T-helper 2 cell treated with Interferon-gamma antibody and Interleukin-4, amounts not matched to agents 100 ng/mL and 5 ng/mL, for 36 hours (primary cell): ENCODE measurements around the gene SSTR5. TPM values are rescaled to one million over a fixed set of nuclear protein-coding genes. Genes with fewer than 3 reads are reported as not detected.

Experiments
- intact Hi-C: fragments of 100-400 bp; cut with micrococcal nuclease; formaldehyde crosslinking; loops from one replicate; pipeline ENCODE4 v1.15.1; 2023
- total RNA-seq: library from RNA; stranded (reverse); gene quantifications from 2 replicates; pipeline ENCODE4 v1.2.3, GENCODE V29; 2022

SSTR5 gene
- total RNA-seq, 1 donor from 2014 or later, result not detected

DNA sequence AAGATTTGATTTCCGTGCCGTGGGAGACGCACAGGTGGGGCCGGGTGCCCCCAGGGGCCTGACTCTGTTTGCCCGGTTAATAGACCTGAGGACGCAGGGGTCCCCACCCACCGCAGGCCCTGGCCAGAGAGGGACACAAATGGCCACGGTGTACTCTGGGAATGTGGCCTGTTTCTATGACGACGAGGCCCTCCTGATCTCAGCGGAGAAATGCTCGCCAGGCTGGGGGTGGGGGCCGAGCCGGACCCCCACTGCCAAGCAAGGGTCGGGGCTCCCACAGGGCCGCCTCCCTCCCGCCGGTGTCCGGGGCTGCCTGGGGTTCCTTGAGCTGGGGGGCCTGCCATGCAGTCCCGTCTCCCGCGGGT, 48.0 kb downstream of the SSTR5 start:
- intact Hi-C loops, result no loop called here

GRCh38 chr16:1121009-1121408, 48.5 kb downstream of the SSTR5 start:
- intact Hi-C loops, result no loop called here

- intact Hi-C loops, result no loop called here
Measured at GRCh38 chr16:1121601-1122397, 49.3 kb downstream of the SSTR5 start.

DNA sequence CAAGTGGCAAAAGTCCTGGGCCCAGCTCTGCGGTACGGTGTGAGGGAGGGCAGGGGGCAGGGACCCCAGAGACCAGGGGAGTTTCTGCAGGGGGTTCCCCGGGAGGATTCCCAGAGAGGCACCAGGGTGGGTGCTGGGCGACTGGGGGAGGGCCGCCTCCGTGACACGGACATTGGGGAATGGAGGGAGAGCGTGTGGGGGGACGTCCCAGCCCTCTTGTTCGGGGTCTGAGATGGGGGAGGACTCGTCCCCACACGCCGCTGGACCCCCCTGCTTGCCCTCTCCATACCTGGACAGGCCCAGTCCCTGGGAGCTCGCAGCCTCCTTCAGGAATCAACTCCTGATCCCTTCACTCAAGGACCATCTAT, 49.8 kb downstream of the SSTR5 start:
- intact Hi-C loops, result no loop called here

DNA sequence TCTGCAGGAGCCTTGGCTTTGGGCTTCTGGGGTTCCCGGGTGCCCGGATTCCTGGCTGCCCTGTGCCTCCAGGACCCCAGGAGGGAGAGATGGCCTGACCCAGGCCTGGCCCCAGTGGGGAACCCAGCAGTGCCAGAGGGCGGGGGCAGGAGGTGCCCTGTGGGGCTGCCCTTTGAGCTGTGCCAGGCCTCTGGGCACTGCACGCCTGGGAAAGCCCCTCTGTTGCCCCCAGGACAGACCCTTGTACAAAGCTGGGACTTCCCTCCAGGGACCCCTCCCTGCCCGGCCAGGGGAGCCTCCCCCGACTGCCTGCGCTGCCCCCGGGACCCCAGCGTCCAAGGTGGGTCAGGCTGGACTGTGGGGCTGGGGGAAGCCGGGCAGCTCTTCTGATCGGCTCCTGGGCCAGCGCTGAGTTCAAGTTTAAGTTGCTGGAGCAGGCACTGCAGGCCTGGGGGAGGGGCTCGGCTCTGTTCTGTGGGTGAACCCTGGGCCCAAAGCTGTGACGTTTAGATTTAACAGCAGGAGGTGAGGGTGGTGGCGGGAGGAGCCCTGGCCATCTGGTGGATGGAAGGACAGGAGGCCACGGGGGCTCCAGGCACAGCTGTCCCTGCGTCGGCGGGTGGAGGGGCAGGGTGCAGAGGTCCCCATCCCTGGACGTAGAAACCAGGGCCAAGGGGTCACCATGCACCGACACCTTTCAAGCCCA, 51.1 kb downstream of the SSTR5 start:
- intact Hi-C loops, result no loop called here

- intact Hi-C loops, result no loop called here
Measured at GRCh38 chr16:1124291-1124690, 51.7 kb downstream of the SSTR5 start.

DNA sequence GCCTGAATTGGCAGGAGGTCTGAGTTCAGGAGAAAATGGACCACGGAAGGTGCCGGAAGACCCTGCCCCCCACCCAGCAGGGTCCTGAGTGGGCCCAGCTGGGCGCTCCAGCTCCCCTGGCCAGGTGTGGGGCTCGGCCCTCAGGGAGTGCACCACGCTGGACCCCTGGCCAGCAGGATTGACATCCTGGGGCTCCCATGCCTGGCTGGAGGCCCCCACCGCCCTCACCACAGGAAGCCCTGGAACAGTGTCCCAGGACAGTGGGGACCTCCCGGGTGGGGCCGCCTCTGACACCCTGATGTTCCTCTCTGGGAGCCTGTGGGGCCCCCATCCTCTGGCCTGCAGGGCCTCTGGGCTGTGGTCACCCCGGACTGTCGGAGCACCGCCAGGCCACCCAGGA, 52.2 kb downstream of the SSTR5 start:
- intact Hi-C loops, result no loop called here

GRCh38 chr16:1125471-1125870, 52.9 kb downstream of the SSTR5 start:
- intact Hi-C loops, result no loop called here

- intact Hi-C loops, result no loop called here
Measured at GRCh38 chr16:1126044-1126443, 53.5 kb downstream of the SSTR5 start.

- intact Hi-C loops, result no loop called here
Measured at GRCh38 chr16:1126586-1126985, 54.0 kb downstream of the SSTR5 start.

DNA sequence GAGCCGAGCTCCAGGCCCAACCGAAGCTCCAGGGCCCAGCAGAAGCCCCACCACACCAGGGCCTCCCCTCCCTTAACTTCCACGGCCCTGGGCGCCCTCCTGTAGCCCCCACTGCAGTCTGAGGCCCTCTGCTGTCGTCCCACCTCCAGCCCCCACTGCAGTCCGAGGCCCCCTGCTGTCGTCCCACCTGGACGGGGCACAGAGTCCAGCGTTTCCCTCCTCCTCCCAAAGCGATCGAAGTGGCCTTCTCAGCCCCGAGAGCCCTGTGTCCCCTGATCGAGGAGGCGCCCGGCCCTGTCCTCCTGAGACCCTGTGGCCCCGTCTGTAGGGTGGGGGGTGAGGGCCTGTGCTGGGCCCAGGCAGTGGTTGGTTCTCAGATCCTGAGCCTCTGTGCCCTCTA, 54.6 kb downstream of the SSTR5 start:
- intact Hi-C loops, result no loop called here

- intact Hi-C loops, result no loop called here
Measured at GRCh38 chr16:1127971-1128715, 55.6 kb downstream of the SSTR5 start.

DNA sequence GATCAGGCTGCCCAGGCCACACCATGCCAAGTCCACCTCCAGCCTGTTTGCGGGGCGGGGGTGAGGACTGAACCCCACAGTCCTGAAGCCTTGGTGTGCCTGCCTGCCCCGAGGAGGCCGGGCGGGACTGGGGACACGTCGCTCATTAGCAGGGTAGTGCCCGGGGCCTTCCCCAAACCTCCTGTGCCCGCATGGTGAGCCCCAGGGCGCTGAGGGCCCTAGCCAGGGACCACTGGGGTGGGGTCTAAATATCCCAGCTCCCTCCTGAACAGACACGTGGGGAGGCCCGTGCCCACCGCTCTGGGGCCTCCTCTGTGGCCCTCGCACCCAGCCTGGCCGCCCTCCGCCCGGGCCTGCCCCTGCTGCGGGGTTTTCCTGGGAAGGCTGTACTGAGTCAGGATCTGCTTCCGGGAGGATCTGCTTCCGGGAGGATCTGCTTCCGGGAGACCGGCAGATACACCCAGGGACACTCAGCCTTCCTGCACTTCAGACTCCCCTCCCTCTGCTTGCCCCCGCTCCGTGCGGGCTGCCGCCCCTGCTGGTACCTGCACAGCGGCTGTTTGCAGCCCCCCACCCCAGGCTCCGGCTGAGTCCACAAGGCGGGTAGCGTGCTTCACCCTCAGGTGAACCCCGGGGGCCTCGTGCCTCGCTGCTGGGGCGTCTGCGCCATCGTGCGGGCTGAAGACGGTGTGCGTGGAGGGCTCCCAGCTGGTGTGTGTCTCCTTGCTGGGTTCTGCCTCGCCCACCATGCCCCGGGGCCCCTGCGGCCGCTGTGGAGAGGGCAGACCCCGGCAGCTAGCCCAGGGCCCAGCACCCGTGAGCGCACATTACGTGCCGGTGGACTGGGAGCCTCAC, 56.8 kb downstream of the SSTR5 start:
- intact Hi-C loops, result no loop called here

DNA sequence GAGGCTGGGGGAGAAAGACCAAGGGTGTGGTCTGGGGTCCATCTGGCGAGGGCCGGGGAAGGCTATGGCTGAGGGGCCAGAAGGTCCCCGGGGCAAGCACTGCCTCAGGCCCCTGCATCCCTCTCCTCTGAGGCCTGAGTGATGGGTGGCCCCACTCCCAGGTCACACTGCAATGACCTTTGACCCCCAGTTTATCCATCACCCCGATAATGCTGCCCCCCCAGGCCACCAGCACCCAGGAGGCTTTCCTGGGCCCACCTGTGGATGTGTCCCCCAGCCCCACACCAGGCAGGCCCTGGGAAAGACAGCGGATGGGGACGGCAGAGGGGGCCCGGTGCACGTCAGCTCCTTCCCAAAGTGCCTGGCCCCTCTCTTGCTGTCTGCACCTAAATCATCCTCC, 57.8 kb downstream of the SSTR5 start:
- intact Hi-C loops, result no loop called here

Other genes starting within 250 kb of the SSTR5 start
- 19.4 and 21.9 TPM in 2 replicates for gene LMF1, start 101.8 kb upstream of the SSTR5 start, total RNA-seq
- gene SOX8, start 91.0 kb upstream of the SSTR5 start, total RNA-seq, result 0.11 TPM in 1 of 2 replicates, not detected in the other
- gene C1QTNF8, start 23.5 kb downstream of the SSTR5 start, total RNA-seq, result not detected in 2 replicates
- gene CACNA1H, start 80.4 kb downstream of the SSTR5 start, total RNA-seq, result 0.32 and 0.66 TPM in 2 replicates
- gene TPSG1, start 152.5 kb downstream of the SSTR5 start, total RNA-seq, result not detected in 2 replicates
- not detected in 2 replicates for gene TPSB2, start 157.4 kb downstream of the SSTR5 start, total RNA-seq
- gene TPSAB1, start 168.0 kb downstream of the SSTR5 start, total RNA-seq, result not detected in 2 replicates
- gene TPSD1, start 183.3 kb downstream of the SSTR5 start, total RNA-seq, result not detected in 2 replicates
- 210 and 217 TPM in 2 replicates for gene UBE2I, start 236.9 kb downstream of the SSTR5 start, total RNA-seq